Erythroblast (primary cell): ENCODE results near the gene FRAT1.
"Not testable (repeated sequence)": the region's sequence is repeated elsewhere in the genome, so short reads cannot be mapped to it uniquely, and the experiment has no call there.

Experiments used
- DNase-seq, 2 experiments: peaks; one replicate each; lab custom pipeline; 2025; lab: John Stamatoyannopoulos, UW
- GATA1 ChIP-seq: IDR thresholded peaks from 2 replicates; pipeline ENCODE4 v1.6.1; 2011; ENCODE audit warnings: low read depth, mild to moderate bottlenecking, control low read depth, low read length, moderate library complexity
- POLR2A ChIP-seq: IDR thresholded peaks from 2 replicates; pipeline ENCODE4 v1.6.1; 2011; ENCODE audit warnings: mild to moderate bottlenecking, low read length

The FRAT1 gene

GRCh38 chr10:97334370-97335175 lies 15.5 kb downstream of the FRAT1 start, which contains the start of gene FRAT2:
FRAT2 (minus strand) TSS chr10:97334729; CDS start chr10:97334572, 157 bp downstream.
- DNase-seq = peak; percentile 96 to 98
- TF ChIP-seq POLR2A = peak; percentile 76
- TF ChIP-seq GATA1 = no peak

- no peak for TF ChIP-seq GATA1
- no peak for TF ChIP-seq POLR2A
- peak in 1 of 2 experiments; percentile 54 for DNase-seq
These were observed 16.1 kb downstream of the FRAT1 start for GRCh38 chr10:97335188-97335619.

- TF ChIP-seq GATA1 = no peak
- TF ChIP-seq POLR2A = no peak
- peak in 1 of 2 experiments; percentile 29 for DNase-seq
These were observed 16.9 kb downstream of the FRAT1 start for GRCh38 chr10:97336006-97336405.

- DNase-seq = no peak
- no peak for TF ChIP-seq POLR2A
- TF ChIP-seq GATA1 = no peak
These were observed 17.4 kb downstream of the FRAT1 start for GRCh38 chr10:97336446-97336845.

GRCh38 chr10:97336942-97337831 lies 18.1 kb downstream of the FRAT1 start:
- DNase-seq = no peak
- TF ChIP-seq POLR2A (no peak), GATA1 (no peak)

- DNase-seq = no peak
These were observed 19.0 kb downstream of the FRAT1 start for GRCh38 chr10:97338041-97338440.

GRCh38 chr10:97341416-97341815 lies 22.3 kb downstream of the FRAT1 start:
- no peak for TF ChIP-seq GATA1
- no peak for TF ChIP-seq POLR2A
- no peak for DNase-seq

More at GRCh38 chr10:97338041-97338440, 19.0 kb downstream of the FRAT1 start:
- TF ChIP-seq GATA1 (no peak), POLR2A (no peak)

GRCh38 chr10:97343664-97344063 lies 24.6 kb downstream of the FRAT1 start:
- not testable (repeated sequence) for DNase-seq

GRCh38 chr10:97347317-97347716 lies 28.2 kb downstream of the FRAT1 start:
- peak in 1 of 2 experiments; percentile 30 for DNase-seq
- TF ChIP-seq GATA1 (no peak), POLR2A (no peak)

GRCh38 chr10:97349752-97350513 lies 30.9 kb downstream of the FRAT1 start:
- no peak for TF ChIP-seq GATA1
- TF ChIP-seq POLR2A = no peak
- no peak for DNase-seq

- TF ChIP-seq POLR2A (no peak), GATA1 (no peak)
- no peak for DNase-seq
These were observed 34.9 kb downstream of the FRAT1 start for GRCh38 chr10:97353945-97354344.

- TF ChIP-seq GATA1 (no peak), POLR2A (no peak)
- peak; percentile 23 to 35 for DNase-seq
These were observed 36.5 kb downstream of the FRAT1 start for GRCh38 chr10:97355571-97355975.

- no peak for DNase-seq
- TF ChIP-seq GATA1 = no peak
- TF ChIP-seq POLR2A = no peak
These were observed 37.3 kb downstream of the FRAT1 start for GRCh38 chr10:97356318-97356914.

- TF ChIP-seq POLR2A (no peak), GATA1 (no peak)
- no peak for DNase-seq
These were observed 37.8 kb downstream of the FRAT1 start for GRCh38 chr10:97356918-97357317.
